LNCAP (cell line): ENCODE data around the gene PATJ.

ENCODE experiments used
- TF ChIP-seq, protein P1 (sequence below): fragments of 450-650 bp; IDR thresholded peaks from 2 replicates; pipeline ENCODE4 v1.5.1; 2017; ENCODE audit warnings: mild to moderate bottlenecking

PATJ gene

DNA sequence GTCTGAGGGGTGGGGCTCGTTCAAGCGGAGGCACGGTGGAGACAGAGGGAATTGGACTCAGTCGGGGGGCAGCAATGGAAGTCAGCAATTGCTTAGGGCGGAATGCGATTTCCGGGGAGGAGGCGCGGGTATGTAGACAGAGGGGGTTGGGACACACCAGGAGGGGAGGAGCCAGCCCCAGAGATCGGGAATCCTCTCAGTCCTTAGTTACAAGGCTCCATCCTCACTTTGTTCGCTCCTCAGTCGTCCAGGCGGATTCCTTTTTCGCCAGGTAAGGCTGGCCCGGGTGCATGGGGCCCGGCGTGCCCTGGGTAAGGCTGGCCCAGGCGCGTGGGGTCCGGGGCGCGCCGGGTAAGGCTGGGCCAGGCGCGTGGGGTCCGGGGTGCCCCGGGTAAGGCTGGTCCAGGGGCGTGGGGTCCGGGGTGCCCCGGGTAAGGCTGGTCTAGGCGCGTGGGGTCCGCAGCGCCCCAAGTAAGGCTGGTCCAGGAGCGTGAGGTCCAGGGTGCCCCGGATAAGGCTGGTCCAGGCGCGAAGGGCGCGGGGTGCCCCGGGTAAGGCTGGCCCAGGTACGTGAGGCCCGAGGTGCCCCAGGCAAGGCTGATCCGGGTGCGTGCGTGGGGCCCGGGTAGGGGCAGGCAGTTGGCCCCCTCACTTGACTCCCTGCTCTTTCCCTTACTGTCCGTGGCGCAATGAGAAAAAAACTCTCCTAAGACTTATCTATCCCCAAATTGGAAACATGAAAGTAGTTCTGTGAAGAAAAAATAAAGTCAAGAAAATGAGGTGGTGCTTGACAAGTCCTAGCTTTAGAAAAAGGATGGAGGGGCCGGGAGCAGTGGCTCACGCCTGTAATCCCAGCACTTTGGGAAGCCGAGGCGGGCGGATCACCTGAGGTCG is 452.6 kb downstream of the PATJ start, which contains the start of gene L1TD1:
TSS of gene L1TD1 (plus strand) at position 199 of the 894 bp plus-strand sequence. CDS start 11,780 bp downstream, outside the sequence.
- TF ChIP-seq, protein P1, sequence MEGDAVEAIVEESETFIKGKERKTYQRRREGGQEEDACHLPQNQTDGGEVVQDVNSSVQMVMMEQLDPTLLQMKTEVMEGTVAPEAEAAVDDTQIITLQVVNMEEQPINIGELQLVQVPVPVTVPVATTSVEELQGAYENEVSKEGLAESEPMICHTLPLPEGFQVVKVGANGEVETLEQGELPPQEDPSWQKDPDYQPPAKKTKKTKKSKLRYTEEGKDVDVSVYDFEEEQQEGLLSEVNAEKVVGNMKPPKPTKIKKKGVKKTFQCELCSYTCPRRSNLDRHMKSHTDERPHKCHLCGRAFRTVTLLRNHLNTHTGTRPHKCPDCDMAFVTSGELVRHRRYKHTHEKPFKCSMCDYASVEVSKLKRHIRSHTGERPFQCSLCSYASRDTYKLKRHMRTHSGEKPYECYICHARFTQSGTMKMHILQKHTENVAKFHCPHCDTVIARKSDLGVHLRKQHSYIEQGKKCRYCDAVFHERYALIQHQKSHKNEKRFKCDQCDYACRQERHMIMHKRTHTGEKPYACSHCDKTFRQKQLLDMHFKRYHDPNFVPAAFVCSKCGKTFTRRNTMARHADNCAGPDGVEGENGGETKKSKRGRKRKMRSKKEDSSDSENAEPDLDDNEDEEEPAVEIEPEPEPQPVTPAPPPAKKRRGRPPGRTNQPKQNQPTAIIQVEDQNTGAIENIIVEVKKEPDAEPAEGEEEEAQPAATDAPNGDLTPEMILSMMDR, result no peak

DNA sequence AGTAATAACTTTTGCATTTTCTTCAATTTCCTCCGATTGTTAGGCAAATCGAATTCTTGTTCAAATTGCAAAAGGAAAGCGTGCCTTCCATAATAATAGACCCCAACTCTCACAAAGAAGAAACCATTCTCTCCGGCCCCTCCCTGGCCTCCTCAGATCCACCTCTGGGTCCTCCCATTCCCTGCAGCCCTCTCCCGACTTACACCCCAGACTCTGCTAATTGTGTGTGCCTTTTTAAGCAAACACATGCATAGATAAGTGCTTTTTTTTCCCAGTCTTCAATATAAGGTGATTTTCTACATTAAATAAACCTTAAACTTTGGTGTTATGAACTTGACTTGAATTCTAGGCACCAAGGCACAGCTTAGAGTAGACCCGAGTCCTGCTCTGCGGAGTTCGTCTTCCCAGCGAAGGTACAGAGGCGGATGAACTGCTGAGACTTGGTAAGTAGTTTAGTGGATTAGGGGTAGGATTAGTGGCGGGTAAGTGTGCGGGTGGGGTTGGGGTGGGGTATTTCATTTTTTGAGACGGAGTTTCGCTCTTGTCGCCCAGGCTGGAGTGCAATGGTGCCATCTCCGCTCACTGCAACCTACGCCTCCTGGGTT is 453.9 kb downstream of the PATJ start:
- TF ChIP-seq, protein P1, result no peak

DNA sequence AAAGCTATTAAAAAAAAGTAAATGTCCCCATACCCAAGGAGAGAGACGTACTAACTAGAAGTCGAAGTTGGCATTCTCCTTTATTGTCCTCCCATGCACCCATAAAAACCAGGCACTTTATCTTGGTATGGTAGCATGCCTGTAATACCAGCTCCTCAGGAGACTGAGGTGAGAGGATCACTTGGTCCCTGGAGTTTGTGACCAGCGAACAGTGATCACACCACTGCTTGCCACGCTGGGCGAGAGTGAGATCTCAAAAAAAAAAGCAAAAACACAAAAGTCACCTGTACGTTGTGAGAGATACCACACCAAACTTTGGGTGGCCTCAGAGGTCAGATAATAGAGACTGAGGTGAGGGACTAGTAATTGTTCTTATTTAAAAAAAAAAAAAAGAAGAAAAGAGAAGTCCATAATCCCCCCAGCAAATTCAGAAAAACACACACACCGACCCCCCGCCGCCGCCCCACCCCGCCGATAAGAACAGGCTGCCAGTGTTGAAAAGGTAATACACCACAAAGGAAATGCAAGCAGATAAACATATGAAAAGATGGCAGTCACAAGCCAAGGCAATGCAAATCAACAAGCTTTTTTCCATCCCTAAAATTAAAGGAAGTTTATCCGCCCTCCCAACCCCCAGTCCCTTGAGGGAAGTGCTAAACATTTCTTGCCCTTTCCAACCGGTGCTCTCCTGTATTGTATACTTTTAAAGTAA is 455.9 kb downstream of the PATJ start:
- TF ChIP-seq, protein P1, result no peak

DNA sequence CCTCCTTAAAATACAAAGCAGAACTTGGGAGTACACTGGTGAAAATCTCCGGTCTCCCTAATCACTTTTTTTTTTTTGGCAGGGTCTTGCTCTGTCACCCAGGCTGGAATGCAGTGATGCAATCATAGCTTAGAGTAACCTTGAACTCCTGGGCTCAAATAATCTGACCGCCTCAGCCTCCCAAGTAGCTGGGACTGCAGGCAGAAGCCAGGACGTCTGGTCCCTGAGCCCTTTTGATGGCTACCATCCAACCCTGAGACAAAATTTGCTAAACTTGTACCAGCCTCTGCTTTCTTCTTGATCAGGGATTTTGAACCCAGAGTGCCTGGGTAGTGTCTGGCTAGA is 456.5 kb downstream of the PATJ start:
- TF ChIP-seq, protein P1, result no peak

DNA sequence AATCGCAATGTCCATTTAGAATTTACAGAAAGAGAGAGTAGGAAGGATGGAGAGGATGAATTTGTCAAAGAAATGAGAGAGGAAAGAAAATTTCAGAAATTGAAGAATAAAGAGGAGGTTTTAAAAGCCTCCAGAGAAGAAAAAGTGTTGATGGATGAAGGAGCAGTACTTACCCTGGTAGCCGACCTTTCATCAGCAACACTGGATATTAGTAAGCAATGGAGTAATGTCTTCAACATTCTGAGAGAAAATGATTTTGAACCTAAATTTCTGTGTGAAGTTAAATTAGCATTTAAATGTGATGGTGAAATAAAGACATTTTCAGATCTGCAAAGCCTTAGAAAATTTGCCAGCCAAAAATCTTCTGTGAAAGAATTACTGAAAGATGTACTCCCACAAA is 464.9 kb downstream of the PATJ start:
- TF ChIP-seq, protein P1, result no peak

DNA sequence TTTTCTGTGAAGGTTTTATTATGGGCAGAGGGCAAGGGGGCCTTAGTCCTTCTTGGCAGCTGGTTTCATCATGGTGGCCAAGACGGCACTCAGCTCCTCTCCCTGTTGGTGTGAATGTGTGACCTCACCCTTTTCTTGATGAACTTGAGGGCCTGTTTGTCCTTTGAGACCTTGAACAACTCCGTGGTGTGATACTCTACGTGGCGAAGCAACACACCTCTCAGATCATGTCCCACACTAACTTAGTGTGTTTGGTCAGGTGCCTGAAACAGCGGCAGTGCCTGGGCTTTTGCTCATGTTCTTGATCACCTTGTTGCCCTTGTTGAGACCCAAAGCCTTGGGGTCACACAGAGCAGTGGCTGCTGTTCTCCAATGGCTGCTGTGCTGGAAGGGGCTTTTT is 465.8 kb downstream of the PATJ start:
- TF ChIP-seq, protein P1, result no peak

DNA sequence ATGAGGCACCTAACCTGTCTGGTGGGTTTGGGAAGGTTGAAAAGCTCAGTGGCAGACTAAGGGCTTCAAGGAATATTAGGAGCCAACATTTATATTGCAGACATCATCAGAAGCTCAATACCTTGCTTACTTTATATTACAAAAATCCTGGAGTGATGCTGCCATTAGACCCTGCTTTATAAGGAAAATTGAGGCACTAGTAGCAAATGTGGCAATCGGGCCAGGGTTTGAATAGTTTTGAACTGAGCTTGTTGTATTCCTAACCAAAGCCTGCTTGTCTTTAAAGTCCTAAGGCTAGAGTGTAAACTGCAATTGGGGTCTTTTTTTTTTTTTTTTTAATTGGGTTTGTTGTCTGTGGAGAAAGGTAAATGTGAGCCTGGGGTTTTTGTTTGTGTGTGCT is 466.7 kb downstream of the PATJ start:
- TF ChIP-seq, protein P1, result no peak
